Thoracic aorta (tissue), 2 donors: ENCODE data around the gene BMP6. TPM values are rescaled to one million over a fixed set of nuclear protein-coding genes. Genes with fewer than 3 reads are reported as not detected.

ENCODE experiments used
- ATAC-seq: fragments of 150-250 bp; one replicate; pipeline ENCODE4 v1.8.0; 2017; ENCODE audit warnings: low read depth; ENCODE audit not compliant: insufficient number of reproducible peaks, low FRiP score
- DNase-seq: peaks from one replicate; pipeline ENCODE4 v3.0.0-alpha.2; 2020; ENCODE audit warnings: low spot score
- H3K27ac ChIP-seq, 2 donors: fragments of 200-600 bp; sonication (generic); 1 replicate in 1 of 2; 2 replicates in 1 of 2; pipeline ENCODE4 v1.5.1; 2016; ENCODE audit warnings: mild to moderate bottlenecking in 2 of 2, moderate library complexity in 2 of 2
- H3K27me3 ChIP-seq: fragments of 200-600 bp; sonication (generic); replicated peaks from 2 replicates; pipeline ENCODE4 v1.6.0; 2016; ENCODE audit warnings: mild to moderate bottlenecking; ENCODE audit not compliant: insufficient read depth
- H3K36me3 ChIP-seq: fragments of 200-600 bp; sonication (generic); one replicate; pipeline ENCODE4 v1.5.1; 2016
- H3K4me1 ChIP-seq, 2 donors: fragments of 200-600 bp; sonication (generic); 1 replicate in 1 of 2; 2 replicates in 1 of 2; pipeline versions ENCODE4 v1.5.1 to v1.6.0; 2016; ENCODE audit warnings: low read depth in 2 of 2, mild to moderate bottlenecking in 1 of 2; ENCODE audit not compliant: control insufficient read depth in 1 of 2
- H3K4me3 ChIP-seq: fragments of 200-600 bp; sonication (generic); 2 replicates; pipeline ENCODE4 v1.5.1; 2016; ENCODE audit warnings: mild to moderate bottlenecking
- H3K9me3 ChIP-seq: fragments of 200-600 bp; sonication (generic); 2 replicates; pipeline ENCODE4 v1.5.1; 2016
- total RNA-seq, 2 donors: library from RNA; depleted of rRNA; stranded (reverse); fragments of >200 nt; gene quantifications; one replicate each; pipeline versions ENCODE4 v1.1.0 to v1.2.3, GENCODE V29; 2016
- TF ChIP-seq, protein P1 (sequence below): fragments of 200-600 bp; sonication (generic); IDR thresholded peaks from one replicate; pipeline ENCODE4 v1.5.1; 2019; ENCODE audit warnings: antibody characterized with exemption

The BMP6 gene
- total RNA-seq, result 1 to 10 TPM; 4.7 TPM

DNA sequence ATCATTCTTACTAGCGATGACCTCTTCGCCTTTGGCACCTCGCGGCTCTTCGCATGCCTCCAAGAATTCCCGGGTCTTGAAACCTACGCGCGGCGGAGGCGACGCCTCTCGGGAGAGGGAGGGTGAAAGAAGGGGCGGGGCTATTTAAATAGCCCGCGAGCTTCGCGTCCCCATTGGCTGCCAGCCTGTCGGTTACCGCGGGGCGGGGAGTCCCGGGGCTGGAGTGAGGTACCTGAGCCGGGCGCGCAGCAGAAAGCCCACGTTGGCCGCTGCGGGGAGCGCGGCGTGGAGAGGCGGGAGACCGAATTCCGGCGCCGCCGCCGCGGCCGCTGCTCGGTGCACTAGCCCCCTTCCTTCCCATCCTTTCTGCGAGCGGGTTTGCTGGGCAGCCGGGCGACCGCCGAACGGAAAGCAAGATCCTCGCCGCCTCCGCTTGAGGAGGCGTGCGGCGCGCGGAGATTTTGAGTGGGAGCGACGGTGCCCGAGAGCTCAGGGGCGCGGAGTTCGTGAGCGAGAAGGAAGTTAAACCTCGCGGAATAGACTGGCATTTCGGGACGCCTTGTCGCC lies at the start of gene BMP6:
BMP6 (plus strand) TSS at position 251 of the 567 bp plus-strand sequence. CDS start 857 bp downstream, outside the sequence.
- no peak within 1 kb of the TSS for H3K27ac ChIP-seq
- peak; percentile 25 for ATAC-seq

DNA sequence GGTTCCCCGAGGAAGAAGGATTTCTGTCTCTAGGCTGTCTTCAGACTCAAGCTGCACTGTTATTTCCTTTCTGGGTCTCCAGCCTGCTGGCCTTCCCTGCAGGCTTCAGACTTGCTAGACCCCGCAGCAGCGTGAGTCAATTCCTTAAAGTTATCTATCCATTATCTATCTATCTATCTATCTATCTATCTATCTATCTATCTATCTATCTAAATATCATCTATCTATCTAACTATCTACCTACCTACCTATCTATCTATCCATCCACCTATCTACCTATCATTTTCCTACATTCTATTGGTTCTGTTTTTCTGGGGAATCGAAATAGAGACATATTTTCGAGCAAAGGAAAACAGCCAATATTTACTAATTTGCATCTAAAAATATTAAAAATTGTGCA lies 48.7 kb upstream of the BMP6 start:
- DNase-seq (no peak), ATAC-seq (no peak)
- no peaks in the 10 kb centered on the region for H3K36me3 ChIP-seq

More for the DNA sequence above, at the start of gene BMP6:
- no peaks in the 10 kb centered on the region for H3K9me3 ChIP-seq
- peak; percentile 46 for DNase-seq
- TF ChIP-seq, protein P1, sequence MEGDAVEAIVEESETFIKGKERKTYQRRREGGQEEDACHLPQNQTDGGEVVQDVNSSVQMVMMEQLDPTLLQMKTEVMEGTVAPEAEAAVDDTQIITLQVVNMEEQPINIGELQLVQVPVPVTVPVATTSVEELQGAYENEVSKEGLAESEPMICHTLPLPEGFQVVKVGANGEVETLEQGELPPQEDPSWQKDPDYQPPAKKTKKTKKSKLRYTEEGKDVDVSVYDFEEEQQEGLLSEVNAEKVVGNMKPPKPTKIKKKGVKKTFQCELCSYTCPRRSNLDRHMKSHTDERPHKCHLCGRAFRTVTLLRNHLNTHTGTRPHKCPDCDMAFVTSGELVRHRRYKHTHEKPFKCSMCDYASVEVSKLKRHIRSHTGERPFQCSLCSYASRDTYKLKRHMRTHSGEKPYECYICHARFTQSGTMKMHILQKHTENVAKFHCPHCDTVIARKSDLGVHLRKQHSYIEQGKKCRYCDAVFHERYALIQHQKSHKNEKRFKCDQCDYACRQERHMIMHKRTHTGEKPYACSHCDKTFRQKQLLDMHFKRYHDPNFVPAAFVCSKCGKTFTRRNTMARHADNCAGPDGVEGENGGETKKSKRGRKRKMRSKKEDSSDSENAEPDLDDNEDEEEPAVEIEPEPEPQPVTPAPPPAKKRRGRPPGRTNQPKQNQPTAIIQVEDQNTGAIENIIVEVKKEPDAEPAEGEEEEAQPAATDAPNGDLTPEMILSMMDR, result no peak
- H3K4me3 ChIP-seq, result peak within 1 kb of the TSS; percentile 75
- H3K4me1 ChIP-seq, result peaks cover 14 to 27% of the 10 kb centered on the region in 2 donors
- H3K27me3 ChIP-seq, result peaks cover 13% of the 10 kb centered on the region
- no peaks in the 10 kb centered on the region for H3K36me3 ChIP-seq

DNA sequence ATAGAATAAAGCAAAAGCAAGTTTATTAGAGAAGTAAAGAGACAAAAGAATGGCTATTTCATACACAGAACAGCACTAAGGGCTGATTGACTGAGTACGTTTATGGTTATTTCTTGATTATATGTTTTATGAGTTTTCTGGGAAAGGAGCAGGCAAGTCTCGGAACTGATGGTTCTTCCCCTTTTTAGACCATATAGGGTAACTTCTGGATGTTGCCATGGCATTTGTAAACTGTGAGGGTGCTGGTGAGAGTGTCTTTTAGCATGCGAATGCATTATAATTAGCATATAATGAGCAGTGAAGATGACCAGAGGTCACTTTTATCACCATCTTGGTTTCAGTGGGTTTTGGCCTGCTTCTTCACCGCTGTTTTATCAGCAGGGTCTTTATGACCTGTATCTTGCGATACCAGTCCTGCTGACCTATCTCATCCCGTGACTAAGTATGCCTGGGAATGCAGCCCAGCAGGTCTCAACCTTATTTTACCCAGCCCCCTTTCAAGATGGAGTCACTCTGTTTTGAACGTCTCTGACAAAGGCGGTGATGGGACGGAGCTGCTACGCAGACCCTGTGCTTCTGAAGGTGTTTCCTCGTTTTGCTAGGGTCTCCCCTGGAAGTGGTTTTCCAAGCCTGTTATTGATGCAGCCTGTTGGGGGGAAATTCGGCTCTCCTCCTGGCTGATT lies 45.4 kb upstream of the BMP6 start:
- Histone ChIP-seq H3K9me3 (no peaks in the 10 kb centered on the region), H3K27me3 (no peaks in the 10 kb centered on the region), H3K4me3 (no peak overlapping the region), H3K27ac (no peak overlapping the region), H3K4me1 (no peaks in the 10 kb centered on the region), H3K36me3 (no peaks in the 10 kb centered on the region)
- DNase-seq, result no peak
- TF ChIP-seq, protein P1, result no peak
- ATAC-seq, result no peak

More for the DNA sequence above, 48.7 kb upstream of the BMP6 start:
- no peaks in the 10 kb centered on the region for H3K4me1 ChIP-seq
- no peaks in the 10 kb centered on the region for H3K9me3 ChIP-seq
- H3K27ac ChIP-seq, result no peak overlapping the region
- TF ChIP-seq, protein P1, result no peak
- H3K27me3 ChIP-seq, result no peaks in the 10 kb centered on the region
- no peak overlapping the region for H3K4me3 ChIP-seq

DNA sequence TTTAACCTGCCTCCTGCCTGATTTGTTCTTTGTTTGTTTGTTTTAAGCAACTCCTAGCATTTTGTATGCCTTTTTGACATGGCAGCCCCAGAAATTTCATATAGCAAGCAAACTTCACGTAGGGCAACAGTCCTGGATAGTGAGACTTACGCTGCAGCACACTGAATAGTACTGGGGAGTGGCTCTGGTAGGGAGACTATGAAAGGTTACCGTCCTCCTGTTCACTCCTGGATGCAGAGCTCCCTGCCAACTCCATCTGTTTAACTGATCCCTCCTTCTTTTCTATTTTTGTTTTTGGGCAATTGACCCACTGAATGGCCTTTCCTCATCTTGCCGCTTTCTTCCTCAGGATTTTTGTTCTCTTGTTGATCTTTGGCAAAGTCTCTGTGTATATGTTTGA lies 44.5 kb upstream of the BMP6 start:
- TF ChIP-seq, protein P1, result no peak
- no peaks in the 10 kb centered on the region for H3K27me3 ChIP-seq
- no peak overlapping the region for H3K4me3 ChIP-seq
- H3K36me3 ChIP-seq, result no peaks in the 10 kb centered on the region
- H3K27ac ChIP-seq, result no peak overlapping the region
- ATAC-seq (no peak), DNase-seq (no peak)
- no peaks in the 10 kb centered on the region for H3K9me3 ChIP-seq
- no peaks in the 10 kb centered on the region for H3K4me1 ChIP-seq

DNA sequence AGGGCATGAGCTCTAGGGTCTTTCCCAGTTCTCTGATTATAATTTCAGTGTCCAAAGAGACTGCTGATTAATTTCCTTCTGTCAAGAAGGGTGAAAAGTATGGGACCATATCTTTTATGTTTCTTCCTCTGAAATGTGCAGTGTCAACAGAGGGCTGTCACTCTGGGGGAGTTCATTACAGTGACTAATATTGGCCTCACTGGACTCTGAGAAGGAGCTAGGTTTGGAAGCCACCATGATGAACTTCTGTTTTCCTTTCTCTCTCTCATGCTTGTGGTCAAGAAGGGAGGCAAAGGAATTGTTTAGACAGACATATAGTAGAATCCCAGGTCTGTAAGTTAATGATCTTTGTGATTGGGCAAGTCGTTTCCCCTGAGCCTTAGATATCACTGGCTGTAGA lies 41.8 kb upstream of the BMP6 start:
- DNase-seq (no peak), ATAC-seq (no peak)
- Histone ChIP-seq H3K4me1 (no peaks in the 10 kb centered on the region), H3K36me3 (no peaks in the 10 kb centered on the region), H3K27ac (no peak overlapping the region), H3K9me3 (no peaks in the 10 kb centered on the region), H3K27me3 (no peaks in the 10 kb centered on the region), H3K4me3 (no peak overlapping the region)
- TF ChIP-seq, protein P1, result no peak
